ENCODE measurements around the gene GRM3.

GRM3 gene

DNA sequence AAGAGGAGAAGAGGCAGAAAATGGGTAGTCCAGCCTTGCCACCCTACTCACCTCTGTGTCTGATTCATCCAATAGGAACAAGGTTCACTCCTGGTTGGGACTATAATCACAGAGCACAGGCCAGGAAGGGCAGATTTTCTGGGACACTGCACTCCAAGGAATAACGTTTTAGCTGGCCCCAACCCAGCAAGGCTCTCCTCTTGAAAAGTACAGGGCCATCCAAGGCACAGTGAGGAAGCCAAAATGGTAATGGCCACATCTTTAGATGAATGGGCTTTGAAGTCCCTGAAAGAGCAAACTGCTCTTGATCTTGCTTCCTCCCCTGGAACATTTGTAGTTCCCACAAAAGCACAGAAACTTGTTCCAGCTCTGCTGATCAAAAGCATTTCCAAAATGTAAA lies 149.4 kb downstream of the GRM3 start:
- TF ChIP-seq, protein P1, sequence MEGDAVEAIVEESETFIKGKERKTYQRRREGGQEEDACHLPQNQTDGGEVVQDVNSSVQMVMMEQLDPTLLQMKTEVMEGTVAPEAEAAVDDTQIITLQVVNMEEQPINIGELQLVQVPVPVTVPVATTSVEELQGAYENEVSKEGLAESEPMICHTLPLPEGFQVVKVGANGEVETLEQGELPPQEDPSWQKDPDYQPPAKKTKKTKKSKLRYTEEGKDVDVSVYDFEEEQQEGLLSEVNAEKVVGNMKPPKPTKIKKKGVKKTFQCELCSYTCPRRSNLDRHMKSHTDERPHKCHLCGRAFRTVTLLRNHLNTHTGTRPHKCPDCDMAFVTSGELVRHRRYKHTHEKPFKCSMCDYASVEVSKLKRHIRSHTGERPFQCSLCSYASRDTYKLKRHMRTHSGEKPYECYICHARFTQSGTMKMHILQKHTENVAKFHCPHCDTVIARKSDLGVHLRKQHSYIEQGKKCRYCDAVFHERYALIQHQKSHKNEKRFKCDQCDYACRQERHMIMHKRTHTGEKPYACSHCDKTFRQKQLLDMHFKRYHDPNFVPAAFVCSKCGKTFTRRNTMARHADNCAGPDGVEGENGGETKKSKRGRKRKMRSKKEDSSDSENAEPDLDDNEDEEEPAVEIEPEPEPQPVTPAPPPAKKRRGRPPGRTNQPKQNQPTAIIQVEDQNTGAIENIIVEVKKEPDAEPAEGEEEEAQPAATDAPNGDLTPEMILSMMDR (conservative IDR thresholded peaks at IDR 0.05; ENCODE audit: low read depth, low read length) = no peak
- DNase-seq (ENCODE audit: low read depth) = no peak
- H3K4me3 ChIP-seq (ENCODE audit: low read length) = no peak overlapping the region

DNA sequence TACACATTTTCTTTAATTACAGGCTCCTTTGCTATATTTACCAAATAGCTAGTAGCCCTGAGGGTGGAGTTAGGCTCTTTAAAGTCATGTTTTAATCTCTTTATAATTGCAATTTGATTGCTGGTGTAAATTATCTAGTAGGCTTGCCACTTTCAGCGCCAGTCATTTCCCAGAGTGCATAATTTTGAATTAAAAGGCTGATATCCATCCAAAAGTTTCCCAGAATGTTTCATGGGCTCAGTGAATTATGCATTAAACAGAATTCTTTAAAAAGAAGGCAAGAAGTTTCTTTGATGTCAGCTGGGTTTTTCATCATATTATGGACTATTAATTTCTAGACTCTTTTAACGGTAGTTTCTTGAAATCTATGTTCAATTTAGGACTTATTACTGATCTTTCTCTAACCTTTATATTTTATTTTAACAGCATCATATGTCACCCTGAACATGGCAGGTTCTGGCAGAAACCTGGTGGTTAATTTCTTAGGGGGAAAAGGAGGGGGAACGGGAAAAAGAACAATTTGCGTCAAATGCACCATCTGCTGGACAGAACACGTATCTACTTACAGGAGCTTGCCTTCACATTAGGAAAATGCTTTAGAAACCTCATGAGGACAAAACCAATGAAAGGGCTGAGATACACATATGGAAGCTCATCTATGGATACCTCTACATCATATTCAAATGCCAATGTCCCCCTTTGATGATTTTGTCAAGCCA lies 171.1 kb downstream of the GRM3 start:
- TF ChIP-seq, protein P1 (conservative IDR thresholded peaks at IDR 0.05; ENCODE audit: low read depth, low read length) = peak; percentile 64
- no peak for DNase-seq (ENCODE audit: low read depth)
- no peak overlapping the region for H3K4me3 ChIP-seq (ENCODE audit: low read length)

DNA sequence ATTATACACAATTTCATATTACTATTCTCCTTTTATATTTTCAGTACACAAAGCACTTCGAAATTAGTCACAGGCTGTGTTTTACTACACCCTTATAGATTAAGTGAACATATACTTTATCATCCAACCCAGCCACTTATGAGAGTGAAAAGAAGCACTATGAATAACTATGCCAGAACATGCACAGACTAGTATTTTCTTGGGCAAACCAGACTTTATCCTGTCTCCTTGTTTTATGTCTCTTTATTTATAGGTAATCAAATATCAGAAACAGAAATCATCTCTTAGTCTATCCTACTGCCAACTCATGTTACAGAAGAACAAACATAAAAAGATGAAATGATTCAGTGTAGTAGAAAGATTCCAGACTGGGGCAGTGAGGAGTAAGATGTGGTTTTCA lies 171.8 kb downstream of the GRM3 start:
- TF ChIP-seq, protein P1 (conservative IDR thresholded peaks at IDR 0.05; ENCODE audit: low read depth, low read length) = no peak
- DNase-seq (ENCODE audit: low read depth) = no peak
- H3K4me3 ChIP-seq (ENCODE audit: low read length) = no peak overlapping the region

DNA sequence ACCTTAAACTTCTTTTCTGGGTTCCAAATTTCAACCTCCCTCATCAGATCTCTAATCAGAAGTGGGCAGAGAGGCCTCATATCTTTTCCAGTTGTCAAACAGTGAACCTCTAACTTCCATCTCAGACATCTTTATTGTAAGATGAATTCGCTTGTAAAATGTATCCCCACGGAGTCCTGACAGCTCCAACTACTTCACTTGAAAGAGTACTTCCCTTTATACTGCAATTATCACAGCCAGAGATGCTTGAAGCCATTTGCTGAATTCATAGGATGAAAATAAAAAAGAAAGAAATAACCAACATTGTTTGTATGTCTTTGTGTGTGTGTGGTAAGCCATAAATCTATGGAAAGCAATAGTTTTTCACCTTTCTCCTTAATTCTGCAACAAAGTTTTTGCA lies 175.2 kb downstream of the GRM3 start:
- no peak for DNase-seq (ENCODE audit: low read depth)
- H3K4me3 ChIP-seq (ENCODE audit: low read length) = no peak overlapping the region
- TF ChIP-seq, protein P1 (conservative IDR thresholded peaks at IDR 0.05; ENCODE audit: low read depth, low read length) = no peak

DNA sequence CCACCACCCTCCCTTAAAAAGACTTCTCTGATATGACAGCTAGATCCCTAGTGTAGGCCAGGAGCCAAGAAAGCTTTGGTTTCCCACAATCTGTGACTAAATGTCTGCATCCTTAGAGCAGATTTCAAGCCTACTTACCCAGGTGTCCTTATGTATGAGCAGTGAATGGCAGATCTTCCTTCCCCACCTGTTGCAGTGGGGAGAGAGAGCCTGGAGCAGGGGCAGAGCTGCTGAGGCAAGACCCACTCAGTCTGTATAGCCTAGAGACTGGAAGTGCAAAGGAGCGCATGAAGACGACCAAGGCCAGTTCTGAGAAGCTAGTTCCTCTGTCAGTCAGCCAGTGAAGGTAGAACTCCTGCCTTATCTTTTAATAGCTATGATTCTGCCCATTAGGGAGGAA lies 180.1 kb downstream of the GRM3 start:
- no peak for DNase-seq (ENCODE audit: low read depth)
- TF ChIP-seq, protein P1 (conservative IDR thresholded peaks at IDR 0.05; ENCODE audit: low read depth, low read length) = no peak
- H3K4me3 ChIP-seq (ENCODE audit: low read length) = no peak overlapping the region

DNA sequence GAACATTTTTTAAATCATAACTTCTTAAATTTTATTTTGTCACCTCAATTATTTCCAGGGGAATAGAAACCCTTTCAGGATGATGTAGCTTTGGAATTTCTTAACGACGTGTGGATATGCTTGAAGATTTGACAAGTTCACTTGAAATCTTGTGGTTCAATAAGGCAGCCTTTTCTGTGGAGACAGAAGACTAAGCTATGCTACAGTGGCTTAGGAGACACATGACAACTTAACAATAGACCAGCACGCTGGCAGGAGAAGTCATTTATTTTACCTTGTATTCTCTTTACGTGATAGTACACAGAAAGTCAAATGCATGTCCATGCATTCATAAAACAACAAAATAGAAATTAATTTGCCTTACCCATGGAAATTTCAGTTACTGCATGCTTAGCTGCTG lies 181.6 kb downstream of the GRM3 start:
- no peak overlapping the region for H3K4me3 ChIP-seq (ENCODE audit: low read length)
- TF ChIP-seq, protein P1 (conservative IDR thresholded peaks at IDR 0.05; ENCODE audit: low read depth, low read length) = no peak
- no peak for DNase-seq (ENCODE audit: low read depth)

DNA sequence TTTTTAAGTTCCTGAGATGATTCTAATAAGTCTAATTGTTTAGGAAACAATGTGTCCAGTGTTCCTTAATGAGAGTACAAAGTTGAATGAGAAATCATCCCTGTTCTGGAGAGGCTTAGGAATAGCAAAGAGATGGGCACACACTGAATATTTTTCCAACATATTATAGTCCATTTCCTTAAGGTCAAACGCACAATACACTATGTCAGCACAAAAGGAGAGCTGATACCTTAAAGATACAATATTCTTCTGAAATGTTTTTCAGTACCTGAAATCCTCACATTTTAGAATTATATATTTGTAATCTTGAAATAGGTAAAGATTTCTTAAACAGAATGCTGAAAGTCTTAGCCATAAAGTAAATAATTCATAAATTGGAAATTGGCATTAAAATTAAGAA lies 183.2 kb downstream of the GRM3 start:
- no peak overlapping the region for H3K4me3 ChIP-seq (ENCODE audit: low read length)
- no peak for DNase-seq (ENCODE audit: low read depth)
- TF ChIP-seq, protein P1 (conservative IDR thresholded peaks at IDR 0.05; ENCODE audit: low read depth, low read length) = no peak

All from retinal pigment epithelial cell (primary cell).